Caki2 (cell line): Measurements from ENCODE around the gene SNCA. TPM values are rescaled to one million over a fixed set of nuclear protein-coding genes. Genes with fewer than 3 reads are reported as not detected.

ENCODE experiments used
- DNase-seq: peaks from one replicate; pipeline ENCODE4 v3.0.0-alpha.2; 2015; ENCODE audit warnings: low read depth
- in situ Hi-C: cut with HindIII; loops from 2 replicates; pipeline ENCODE4 v1.10.0; 2016; ENCODE audit warnings: low sequenced_read_pairs, low pct_unique_long_range_greater_than_20kb, mixed read lengths
- total RNA-seq: library from RNA; depleted of rRNA; stranded (reverse); fragments of >200 nt; shearing (Covaris generic); gene quantifications from 2 replicates; pipeline ENCODE4 v1.2.3, GENCODE V29; 2014; ENCODE audit warnings: low replicate concordance

The SNCA gene
- total RNA-seq, 1 experiment from 2014 or later: 10.5 TPM

DNA sequence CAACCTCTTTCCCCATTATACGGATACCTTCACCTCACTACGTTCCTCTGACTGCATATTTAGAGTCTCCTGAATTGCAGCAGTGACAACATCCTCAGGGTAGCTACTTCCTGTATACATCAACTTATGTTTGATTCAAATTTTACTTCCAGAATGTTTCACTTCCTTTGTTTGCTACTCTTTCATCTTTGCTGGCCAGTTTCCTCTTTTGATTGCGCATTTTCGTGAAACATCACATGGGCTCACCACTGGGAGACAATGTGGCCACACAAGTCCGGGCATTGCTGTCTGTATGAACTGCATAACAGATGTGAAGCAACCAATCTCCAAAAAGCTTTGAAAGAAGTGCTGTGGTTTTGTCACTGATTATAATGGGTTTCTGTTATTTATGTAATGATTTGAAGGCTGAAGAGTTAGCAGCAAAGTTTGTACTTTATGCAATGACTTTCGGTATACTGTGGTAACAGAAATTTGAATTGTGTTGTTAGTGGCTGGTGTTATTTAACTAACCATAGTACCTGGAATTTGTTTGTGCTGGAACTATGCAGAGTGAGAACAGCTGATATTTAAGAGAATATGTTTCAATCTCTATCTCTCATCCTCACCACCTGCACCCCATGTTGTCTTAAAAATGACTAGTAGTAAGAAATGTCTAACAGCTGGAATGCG lies 7.4 kb downstream of the SNCA start:
- DNase-seq: no peak
- in situ Hi-C loops: no loop called here

- in situ Hi-C loops: no loop called here
- DNase-seq: peak; percentile 30
Measured at GRCh38 chr4:89823416-89823815, 13.5 kb downstream of the SNCA start.

- no peak for DNase-seq
- in situ Hi-C loops: no loop called here
Measured at GRCh38 chr4:89821612-89822011, 15.3 kb downstream of the SNCA start.

DNA sequence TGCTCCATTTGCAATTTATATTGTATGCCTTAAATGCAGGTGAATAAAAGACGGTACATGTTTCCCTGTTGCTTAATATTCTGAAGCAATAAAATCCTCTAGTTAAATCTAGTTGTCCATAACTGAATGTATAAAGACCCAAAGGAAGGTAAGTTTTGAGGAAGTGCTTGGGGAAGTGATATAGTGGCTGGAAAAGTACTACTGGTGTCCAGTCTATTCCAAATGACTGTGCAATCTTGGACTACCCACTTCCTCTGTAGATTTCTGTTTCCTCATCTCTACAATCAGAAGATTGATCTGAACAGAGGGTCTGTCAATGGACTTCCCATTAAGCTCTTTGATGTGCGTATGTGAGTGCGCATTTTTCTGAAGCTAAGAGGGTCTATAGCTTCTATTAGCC lies 17.0 kb downstream of the SNCA start:
- no peak for DNase-seq
- in situ Hi-C loops: no loop called here

- no peak for DNase-seq
- in situ Hi-C loops: no loop called here
Measured at GRCh38 chr4:89814362-89814761, 22.6 kb downstream of the SNCA start.

GRCh38 chr4:89813197-89813596 lies 23.8 kb downstream of the SNCA start:
- in situ Hi-C loops: no loop called here
- no peak for DNase-seq

DNA sequence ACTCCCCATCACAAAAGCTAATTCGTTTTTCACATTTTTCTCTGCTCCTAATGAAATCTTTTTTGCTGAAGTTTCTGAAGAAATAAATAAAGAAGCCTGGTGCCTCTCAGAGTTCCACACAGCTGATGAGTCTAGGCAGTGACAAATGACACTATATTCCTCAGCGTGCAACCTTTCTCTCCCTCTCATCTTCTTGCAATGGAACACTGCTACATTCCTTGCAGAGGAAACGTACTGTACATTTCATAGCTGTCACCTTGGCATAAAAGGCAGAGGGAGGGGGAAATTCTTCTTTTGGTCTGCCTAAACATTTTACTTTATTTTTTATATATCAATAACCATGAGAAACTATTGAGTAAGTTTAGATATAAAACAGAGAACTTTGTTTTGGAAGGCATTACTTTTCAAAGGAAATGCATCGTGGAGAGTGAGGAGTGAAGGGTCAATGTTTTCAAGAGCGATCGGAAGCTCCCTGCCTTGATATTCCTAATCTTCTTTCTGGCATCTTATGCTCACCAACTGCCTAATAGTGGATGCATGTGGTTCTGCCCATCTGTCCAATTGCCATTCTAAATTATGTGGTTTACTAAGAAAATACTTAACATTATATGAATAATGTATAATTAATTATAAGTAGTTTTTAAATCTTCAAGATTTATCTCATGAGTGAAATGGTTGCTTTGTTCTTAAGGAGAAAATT lies 29.4 kb downstream of the SNCA start:
- in situ Hi-C loops: no loop called here
- no peak for DNase-seq

DNA sequence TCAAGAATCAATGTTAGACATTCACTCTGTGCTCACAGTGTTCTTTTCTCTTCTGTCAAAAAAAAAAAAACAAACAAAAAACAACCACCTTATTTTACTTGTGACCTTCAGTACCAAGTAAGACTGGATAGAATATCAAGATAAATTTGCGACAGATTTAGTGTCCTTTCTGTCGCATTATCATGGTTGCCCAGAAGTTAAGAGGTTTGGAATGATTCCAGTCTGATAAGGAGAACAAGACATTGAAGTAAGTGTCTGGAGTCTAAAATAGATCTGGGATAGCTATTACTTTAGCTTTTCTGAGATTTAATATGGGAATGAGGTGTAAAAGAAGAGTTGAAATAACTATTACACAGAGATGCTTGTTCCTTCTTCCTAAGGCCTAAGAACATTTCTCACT lies 31.7 kb downstream of the SNCA start:
- in situ Hi-C loops: no loop called here
- no peak for DNase-seq

- no peak for DNase-seq
- in situ Hi-C loops: no loop called here
Measured at GRCh38 chr4:89803915-89804314, 33.0 kb downstream of the SNCA start.

GRCh38 chr4:89803036-89803435 lies 33.9 kb downstream of the SNCA start:
- no peak for DNase-seq
- in situ Hi-C loops: no loop called here

GRCh38 chr4:89800527-89801103 lies 36.3 kb downstream of the SNCA start:
- in situ Hi-C loops: no loop called here
- no peak for DNase-seq

DNA sequence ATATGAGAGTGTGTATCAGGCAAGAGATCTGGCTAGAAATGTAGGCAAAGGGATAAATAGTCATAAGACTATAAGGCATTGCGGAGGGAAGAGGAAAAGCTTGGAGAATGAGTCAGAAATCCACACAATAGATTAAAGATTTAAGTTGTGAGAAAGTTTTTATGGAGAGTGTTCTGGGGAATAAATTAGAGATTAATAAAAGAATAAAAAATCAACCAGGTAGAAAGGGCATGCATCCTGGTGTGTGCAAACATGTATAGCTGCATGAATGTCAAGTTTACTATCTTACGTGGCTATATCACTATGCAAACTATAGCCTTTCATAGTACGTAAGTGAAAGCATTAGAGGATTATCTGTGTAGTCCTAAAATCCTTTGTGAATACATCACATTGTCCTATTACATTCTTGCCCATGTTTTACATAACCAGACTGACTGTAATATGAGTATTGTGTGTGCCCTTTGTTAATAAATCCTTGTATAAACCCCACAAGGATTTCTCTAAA lies 36.9 kb downstream of the SNCA start:
- in situ Hi-C loops: no loop called here
- no peak for DNase-seq

GRCh38 chr4:89799071-89799470 lies 37.9 kb downstream of the SNCA start:
- in situ Hi-C loops: no loop called here

GRCh38 chr4:89797117-89797516 lies 39.8 kb downstream of the SNCA start:
- no peak for DNase-seq
- in situ Hi-C loops: no loop called here

More at GRCh38 chr4:89799071-89799470, 37.9 kb downstream of the SNCA start:
- DNase-seq: no peak

- peak; percentile 5 for DNase-seq
- in situ Hi-C loops: no loop called here
Measured at GRCh38 chr4:89788206-89789072, 48.5 kb downstream of the SNCA start.

- DNase-seq: no peak
- in situ Hi-C loops: no loop called here
Measured at GRCh38 chr4:89784686-89785231, 52.2 kb downstream of the SNCA start.

DNA sequence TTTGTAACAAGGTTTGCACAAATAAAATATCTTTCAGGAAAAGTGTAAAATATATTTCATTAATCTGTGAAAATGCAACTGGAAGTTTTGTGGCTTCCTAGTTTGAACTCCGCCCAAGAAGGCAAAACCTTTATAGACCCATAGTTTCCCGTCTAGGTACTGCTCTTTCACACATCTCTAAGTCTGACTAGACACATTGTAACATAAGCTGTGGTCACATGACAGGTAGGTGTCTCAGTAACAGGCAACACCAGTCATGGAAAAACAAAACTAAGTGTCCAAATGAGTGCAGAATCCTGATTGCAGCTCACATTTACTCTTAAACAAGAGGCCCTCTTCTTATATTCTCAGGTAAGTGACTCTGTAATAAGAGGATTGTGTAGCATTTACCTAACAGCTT lies 55.6 kb downstream of the SNCA start:
- in situ Hi-C loops: no loop called here
- no peak for DNase-seq

- in situ Hi-C loops: no loop called here
- no peak for DNase-seq
Measured at GRCh38 chr4:89773805-89774204, 63.2 kb downstream of the SNCA start.
